ENCODE results near the gene CEP95. TPM values are rescaled to one million over a fixed set of nuclear protein-coding genes. Genes with fewer than 3 reads are reported as not detected.
A peak's percentile ranks its signal among the peaks of the same experiment; 100 is the strongest.
"Not testable (repeated sequence)": the region's sequence is repeated elsewhere in the genome, so short reads cannot be mapped to it uniquely, and the experiment has no call there.

Gene CEP95
- total RNA-seq (2014; rRNA removed; shearing (Covaris generic)) = 25.9 and 39.1 TPM in 2 replicates
- 68.8 and 84.2 TPM in 2 replicates for polyA plus RNA-seq (2014; cell fraction: nucleus; rRNA removed)

GRCh38 chr17:64506576-64507412 lies at the start of gene CEP95:
CEP95 (plus strand) TSS chr17:64506977; CDS start chr17:64507098, 121 bp downstream.
- DNase-seq (ENCODE audit: extremely low read depth, low read depth) = peak; percentile 93

- no peak for DNase-seq (ENCODE audit: extremely low read depth, low read depth)
These were observed 49.6 kb upstream of the CEP95 start for GRCh38 chr17:64457156-64457555.

GRCh38 chr17:64458756-64459155 lies 48.0 kb upstream of the CEP95 start:
- DNase-seq (ENCODE audit: extremely low read depth, low read depth) = no peak

GRCh38 chr17:64459284-64459747 lies 47.5 kb upstream of the CEP95 start:
- DNase-seq (ENCODE audit: extremely low read depth, low read depth) = no peak

GRCh38 chr17:64459818-64460217 lies 47.0 kb upstream of the CEP95 start:
- not testable (repeated sequence) for DNase-seq (ENCODE audit: extremely low read depth, low read depth)

GRCh38 chr17:64460955-64461354 lies 45.8 kb upstream of the CEP95 start:
- DNase-seq (ENCODE audit: extremely low read depth, low read depth) = no peak

GRCh38 chr17:64461788-64462187 lies 45.0 kb upstream of the CEP95 start:
- no peak for DNase-seq (ENCODE audit: extremely low read depth, low read depth)

GRCh38 chr17:64466019-64466735 lies 40.6 kb upstream of the CEP95 start:
- DNase-seq (ENCODE audit: extremely low read depth, low read depth) = no peak

- not testable (repeated sequence) for DNase-seq (ENCODE audit: extremely low read depth, low read depth)
These were observed 39.9 kb upstream of the CEP95 start for GRCh38 chr17:64466834-64467233.

GRCh38 chr17:64470625-64471024 lies 36.2 kb upstream of the CEP95 start:
- no peak for DNase-seq (ENCODE audit: extremely low read depth, low read depth)

GRCh38 chr17:64471440-64471839 lies 35.3 kb upstream of the CEP95 start:
- DNase-seq (ENCODE audit: extremely low read depth, low read depth) = no peak

- no peak for DNase-seq (ENCODE audit: extremely low read depth, low read depth)
These were observed 34.2 kb upstream of the CEP95 start for GRCh38 chr17:64472564-64472963.

- no peak for DNase-seq (ENCODE audit: extremely low read depth, low read depth)
These were observed 28.9 kb upstream of the CEP95 start for GRCh38 chr17:64477849-64478248.

- DNase-seq (ENCODE audit: extremely low read depth, low read depth) = no peak
These were observed 25.8 kb upstream of the CEP95 start for GRCh38 chr17:64480951-64481350.

- DNase-seq (ENCODE audit: extremely low read depth, low read depth) = no peak
These were observed 22.4 kb upstream of the CEP95 start for GRCh38 chr17:64484380-64484779.

GRCh38 chr17:64488301-64488700 lies 18.5 kb upstream of the CEP95 start:
- DNase-seq (ENCODE audit: extremely low read depth, low read depth) = no peak

- no peak for DNase-seq (ENCODE audit: extremely low read depth, low read depth)
These were observed 15.5 kb upstream of the CEP95 start for GRCh38 chr17:64491034-64491860.

- DNase-seq (ENCODE audit: extremely low read depth, low read depth) = no peak
These were observed 14.8 kb upstream of the CEP95 start for GRCh38 chr17:64491994-64492393.

GRCh38 chr17:64492481-64493109 lies 14.2 kb upstream of the CEP95 start:
- no peak for DNase-seq (ENCODE audit: extremely low read depth, low read depth)

- DNase-seq (ENCODE audit: extremely low read depth, low read depth) = no peak
These were observed 12.7 kb upstream of the CEP95 start for GRCh38 chr17:64494121-64494520.

Measured in NCI-H460 (cell line).